ENCODE results near the gene NEK4.

GRCh38 chr3:52809662-52810377, 39.1 kb upstream of the NEK4 start:
- TF ChIP-seq EP300 (IDR thresholded peaks at IDR 0.05; ENCODE audit: borderline replicate concordance in 1 of 2, control insufficient read depth in 1 of 2, low read depth in 2 of 2, low read length in 2 of 2) = no peak
- TF ChIP-seq POLR2A (IDR thresholded peaks at IDR 0.05; ENCODE audit: low read depth, low read length) = no peak
- no peak for TF ChIP-seq BACH1 (IDR thresholded peaks at IDR 0.05; ENCODE audit: borderline replicate concordance)

Measured in GM12878 (cell line).